ENCODE data around the gene RTN4R.

GRCh38 chr22:20203142-20203551, 65.0 kb downstream of the RTN4R start:
- TF ChIP-seq EP300 (IDR thresholded peaks at IDR 0.05) (no peak), CTCF (IDR thresholded peaks at IDR 0.05) (no peak)

Measured in tibial nerve (tissue), 4 donors.